Breast epithelium (tissue), 4 donors: Measurements from ENCODE around the gene CCDC187. TPM values are rescaled to one million over a fixed set of nuclear protein-coding genes. Genes with fewer than 3 reads are reported as not detected.

Experiments
- DNase-seq, 2 donors: peaks; one replicate each; pipeline ENCODE4 v3.0.0-alpha.2; 2019; ENCODE audit warnings: low spot score in 2 of 2
- H3K27ac ChIP-seq, 2 donors: fragments of 200-600 bp; sonication (generic) in 1 of 2; one replicate each; pipeline ENCODE4 v1.5.1; 2016 to 2019; ENCODE audit warnings: mild to moderate bottlenecking in 1 of 2
- H3K27me3 ChIP-seq, 2 donors: fragments of 200-600 bp; sonication (generic) in 1 of 2; one replicate each; pipeline versions ENCODE4 v1.5.1 to v1.6.0; 2017 to 2019; ENCODE audit warnings: control low read depth in 1 of 2, mild to moderate bottlenecking in 1 of 2
- H3K36me3 ChIP-seq: fragments of 200-600 bp; one replicate; pipeline ENCODE4 v1.5.1; 2019
- H3K4me1 ChIP-seq, 2 donors: fragments of 200-600 bp; sonication (generic); one replicate each; pipeline ENCODE4 v1.5.1; 2016 to 2019; ENCODE audit warnings: control low read depth in 1 of 2
- H3K4me3 ChIP-seq, 3 donors: fragments of 200-600 bp; sonication (generic); 1 replicate in 2 of 3; 2 replicates in 1 of 3; pipeline ENCODE4 v1.5.1; 2016 to 2019; ENCODE audit warnings: mild to moderate bottlenecking in 3 of 3, moderate library complexity in 2 of 3
- H3K9me3 ChIP-seq, 2 donors: fragments of 200-600 bp; sonication (generic) in 1 of 2; one replicate each; pipeline ENCODE4 v1.5.1; 2016 to 2019; ENCODE audit warnings: control low read depth in 1 of 2
- CTCF ChIP-seq, 3 donors: fragments of 450-650 bp; IDR thresholded peaks; one replicate each; pipeline ENCODE4 v1.5.1; 2016 to 2017; ENCODE audit warnings: antibody characterized with exemption in 3 of 3, mild to moderate bottlenecking in 3 of 3, moderate library complexity in 3 of 3
- POLR2A ChIP-seq: fragments of 450-650 bp; IDR thresholded peaks from one replicate; pipeline ENCODE4 v1.6.1; 2016; ENCODE audit warnings: antibody characterized with exemption, mild to moderate bottlenecking, moderate library complexity
- POLR2AphosphoS5 ChIP-seq, 3 donors: sonication (generic); formaldehyde crosslinking; IDR thresholded peaks; one replicate each; pipeline ENCODE4 v1.6.1; 2017; ENCODE audit warnings: antibody characterized with exemption in 3 of 3
- intact Hi-C: fragments of 100-400 bp; cut with DNase I; formaldehyde crosslinking; loops from one replicate; pipeline ENCODE4 v1.15.1; 2023; ENCODE audit warnings: low total_unique reads
- total RNA-seq, 3 donors: library from RNA; depleted of rRNA; stranded (reverse); fragments of >200 nt; gene quantifications; one replicate each; pipeline ENCODE4 v1.1.0, GENCODE V29; 2016

Gene CCDC187
- total RNA-seq, 3 donors from 2014 or later: not detected

- no peaks in the 10 kb centered on the region for H3K36me3 ChIP-seq
- peaks cover 0 to 29% of the 10 kb centered on the region in 2 donors for H3K27me3 ChIP-seq
- no peaks in the 10 kb centered on the region for H3K9me3 ChIP-seq
- no peak for TF ChIP-seq POLR2A
- TF ChIP-seq CTCF (IDR thresholded peaks at IDR 0.05): no peak
- no peak for TF ChIP-seq POLR2AphosphoS5 (IDR thresholded peaks at IDR 0.05)
- no peaks in the 10 kb centered on the region for H3K4me1 ChIP-seq
- no peak for DNase-seq
- H3K4me3 ChIP-seq: no peak overlapping the region
- intact Hi-C loops: no loop called here
- H3K27ac ChIP-seq: no peak overlapping the region
These were observed 10.3 kb downstream of the CCDC187 start for GRCh38 chr9:136293476-136294077.

- Histone ChIP-seq H3K4me1 (no peaks in the 10 kb centered on the region), H3K27me3 (peaks cover 4 to 36% of the 10 kb centered on the region in 2 donors), H3K9me3 (no peaks in the 10 kb centered on the region), H3K27ac (no peak overlapping the region), H3K36me3 (no peaks in the 10 kb centered on the region), H3K4me3 (no peak overlapping the region)
- intact Hi-C loops: no loop called here
- no peak for DNase-seq
- TF ChIP-seq POLR2A: no peak
- no peak for TF ChIP-seq POLR2AphosphoS5 (IDR thresholded peaks at IDR 0.05)
- no peak for TF ChIP-seq CTCF (IDR thresholded peaks at IDR 0.05)
These were observed 11.1 kb downstream of the CCDC187 start for GRCh38 chr9:136292591-136293448.

- intact Hi-C loops: no loop called here
- Histone ChIP-seq H3K4me1 (no peaks in the 10 kb centered on the region), H3K9me3 (no peaks in the 10 kb centered on the region), H3K4me3 (no peak overlapping the region), H3K36me3 (no peaks in the 10 kb centered on the region), H3K27me3 (peaks cover 4 to 43% of the 10 kb centered on the region in 2 donors), H3K27ac (no peak overlapping the region)
- TF ChIP-seq POLR2A: no peak
- no peak for TF ChIP-seq POLR2AphosphoS5 (IDR thresholded peaks at IDR 0.05)
- no peak for TF ChIP-seq CTCF (IDR thresholded peaks at IDR 0.05)
- DNase-seq: no peak
These were observed 11.8 kb downstream of the CCDC187 start for GRCh38 chr9:136292026-136292538.

- Histone ChIP-seq H3K4me1 (no peaks in the 10 kb centered on the region), H3K27ac (no peak overlapping the region), H3K4me3 (no peak overlapping the region), H3K27me3 (peaks cover 4 to 49% of the 10 kb centered on the region in 2 donors), H3K36me3 (no peaks in the 10 kb centered on the region), H3K9me3 (no peaks in the 10 kb centered on the region)
- TF ChIP-seq CTCF (IDR thresholded peaks at IDR 0.05): no peak
- no peak for TF ChIP-seq POLR2A
- TF ChIP-seq POLR2AphosphoS5 (IDR thresholded peaks at IDR 0.05): no peak
- intact Hi-C loops: loop anchor here (2.0 kb wide), 1 partner anchor 45 kb away; no protein-coding TSS in a partner anchor
- no peak for DNase-seq
These were observed 12.4 kb downstream of the CCDC187 start for GRCh38 chr9:136291306-136292025.
